ENCODE measurements around the gene CA5B.
"Not testable (repeated sequence)": the region's sequence is repeated elsewhere in the genome, so short reads cannot be mapped to it uniquely, and the experiment has no call there.

Gene CA5B

DNA sequence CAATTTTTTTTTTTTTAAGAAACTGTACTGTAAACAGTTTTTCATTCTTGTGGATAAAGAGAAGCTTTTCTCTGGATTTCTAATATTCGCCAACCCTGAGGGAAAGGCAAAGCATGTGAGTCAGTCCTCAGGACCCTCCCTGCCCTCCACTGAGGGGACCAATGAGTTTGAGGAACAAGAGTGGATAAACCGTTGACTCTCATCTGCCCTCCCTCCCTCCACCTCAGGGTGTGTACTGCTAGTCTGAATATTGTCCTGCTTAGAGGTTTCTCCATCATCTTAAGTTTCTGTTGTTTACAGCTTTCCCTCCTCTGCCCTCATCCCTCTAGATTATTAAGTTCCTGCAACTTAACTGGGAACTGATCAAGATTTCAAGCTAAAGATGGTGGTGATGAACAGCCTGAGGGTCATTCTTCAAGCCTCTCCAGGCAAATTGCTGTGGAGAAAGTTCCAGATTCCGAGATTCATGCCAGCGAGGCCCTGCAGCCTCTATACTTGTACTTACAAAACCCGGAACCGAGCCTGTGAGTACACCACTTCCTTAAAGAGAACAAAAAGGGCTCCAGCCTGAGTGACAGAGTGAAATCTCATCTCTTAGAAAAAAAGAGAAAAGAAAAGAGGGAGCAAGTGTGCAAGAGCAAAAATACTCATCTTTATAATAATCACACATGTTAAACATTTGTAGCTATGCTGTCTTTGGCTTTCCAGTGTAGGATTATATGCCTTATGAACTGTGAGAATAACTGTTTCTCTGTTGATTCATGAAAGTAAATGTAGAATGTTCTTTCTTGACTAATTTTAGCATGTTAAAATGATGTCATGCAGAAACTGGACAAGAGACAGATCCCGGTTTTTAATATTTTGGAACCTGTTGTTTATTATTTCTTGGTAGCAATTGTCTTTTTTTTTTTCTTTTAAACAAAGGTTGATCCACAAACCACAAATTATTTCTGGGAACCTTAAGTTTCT lies 11.9 kb downstream of the CA5B start:
- no peak for DNase-seq

DNA sequence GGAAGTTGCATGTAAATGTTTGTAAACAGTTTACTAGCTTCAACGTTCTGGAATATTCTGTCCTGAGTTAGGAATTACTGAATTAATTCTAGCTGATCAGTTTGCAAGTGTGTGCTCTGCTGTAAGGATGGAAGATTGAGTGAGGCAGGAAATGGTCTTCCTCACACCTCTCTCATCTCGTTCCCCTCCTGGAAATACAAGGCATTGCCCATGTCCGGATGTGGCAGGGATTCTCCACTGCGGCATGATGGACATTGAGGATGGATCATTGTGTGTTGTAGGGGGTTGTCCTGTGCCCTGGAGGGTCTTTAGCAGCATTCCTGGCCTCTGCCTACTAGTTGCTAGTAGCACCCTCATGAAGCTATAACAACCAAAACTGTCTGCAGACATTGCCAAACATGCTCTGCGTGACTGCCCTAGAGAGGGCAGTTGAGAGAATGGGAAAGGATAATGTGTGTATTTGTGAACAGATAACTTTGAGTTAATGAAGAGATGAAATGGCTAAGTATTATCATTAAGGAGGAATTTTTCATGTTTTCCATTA lies 12.6 kb downstream of the CA5B start:
- DNase-seq, result no peak

DNA sequence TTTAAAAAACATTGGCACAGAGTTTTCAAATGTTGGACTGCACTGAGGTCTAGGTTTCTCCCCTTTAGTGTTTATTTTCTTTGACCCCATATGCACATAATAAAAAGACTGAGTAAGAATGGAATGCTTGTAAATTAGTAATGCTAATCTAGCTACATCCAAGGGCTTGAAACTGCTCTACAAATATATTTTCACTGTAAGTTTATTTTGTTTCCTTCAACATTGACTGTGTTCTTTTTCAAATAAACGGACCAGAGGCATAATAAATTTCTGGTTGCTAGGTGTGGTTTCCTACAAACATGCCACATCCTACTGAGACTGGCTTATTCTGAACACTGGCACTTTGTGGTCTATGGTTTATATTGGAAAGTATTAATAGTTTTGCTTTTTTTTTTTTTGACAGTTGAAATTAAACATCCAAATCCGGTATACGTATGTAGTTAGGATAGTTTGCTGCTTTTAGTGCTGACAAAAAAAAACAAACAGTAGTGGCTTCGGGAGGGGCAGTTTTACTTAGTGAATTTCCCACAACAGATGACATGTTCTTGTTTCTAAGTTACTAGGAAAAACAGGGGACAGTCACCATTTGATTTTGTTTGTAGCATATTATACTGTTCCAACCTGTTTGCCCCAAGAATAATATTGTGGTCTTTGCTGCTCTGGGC lies 13.2 kb downstream of the CA5B start:
- no peak for DNase-seq

DNA sequence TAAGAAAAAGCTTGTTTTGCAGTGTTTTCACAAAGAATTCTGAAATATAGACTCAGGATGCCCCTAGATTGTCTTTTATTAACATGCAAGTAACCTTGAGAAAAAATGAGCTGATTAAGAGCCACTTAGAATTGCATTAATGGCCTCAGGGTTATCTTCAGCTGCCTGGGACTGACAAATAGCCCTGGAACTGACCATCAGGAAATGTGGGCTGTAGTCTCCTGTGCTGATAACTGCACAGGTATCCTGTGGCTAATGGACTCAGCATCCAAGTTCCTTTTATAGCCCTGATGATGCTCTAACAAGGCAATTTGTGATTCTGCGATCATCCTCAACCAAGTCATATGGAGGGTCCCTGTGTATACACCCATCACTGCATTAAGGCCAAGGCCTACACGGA lies 17.0 kb downstream of the CA5B start:
- no peak for DNase-seq

DNA sequence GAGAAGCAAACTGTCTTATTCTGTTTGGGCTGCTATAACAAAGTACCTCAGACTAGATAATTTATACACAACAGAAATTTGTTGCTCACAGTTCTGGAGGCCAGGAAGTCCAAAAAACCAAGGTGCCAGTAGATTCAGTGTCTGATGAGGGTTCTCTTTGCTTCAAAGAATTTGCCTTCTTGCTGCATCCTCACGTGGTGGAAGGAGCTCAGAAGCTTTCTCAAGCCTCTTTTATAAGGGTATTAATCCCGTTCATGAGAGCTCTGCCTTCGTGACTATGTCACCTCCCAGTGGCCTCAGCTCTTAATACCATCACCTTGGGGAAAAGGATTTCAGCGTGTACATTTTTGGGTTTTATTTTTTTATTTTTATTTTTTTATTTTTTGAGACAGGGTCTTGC lies 20.1 kb downstream of the CA5B start:
- no peak for DNase-seq

DNA sequence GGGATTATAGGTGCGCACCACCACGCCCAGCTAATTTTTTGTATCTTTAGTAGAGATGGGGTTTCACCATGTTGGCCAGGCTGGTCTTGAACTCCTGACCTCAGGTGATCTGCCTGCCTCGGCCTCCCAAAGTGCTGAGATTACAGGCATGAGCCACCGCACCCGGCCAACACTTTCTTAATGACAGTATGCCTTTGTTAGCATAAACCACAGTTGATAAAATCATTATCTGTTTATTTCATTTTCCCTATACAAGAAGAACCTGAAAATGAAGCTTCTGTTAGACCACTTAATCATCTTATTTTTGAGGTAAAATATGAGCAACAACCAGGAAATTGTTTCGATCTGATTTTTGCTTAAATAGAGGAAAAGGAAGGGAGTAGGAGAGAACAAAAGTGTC lies 21.8 kb downstream of the CA5B start:
- not testable (repeated sequence) for DNase-seq

DNA sequence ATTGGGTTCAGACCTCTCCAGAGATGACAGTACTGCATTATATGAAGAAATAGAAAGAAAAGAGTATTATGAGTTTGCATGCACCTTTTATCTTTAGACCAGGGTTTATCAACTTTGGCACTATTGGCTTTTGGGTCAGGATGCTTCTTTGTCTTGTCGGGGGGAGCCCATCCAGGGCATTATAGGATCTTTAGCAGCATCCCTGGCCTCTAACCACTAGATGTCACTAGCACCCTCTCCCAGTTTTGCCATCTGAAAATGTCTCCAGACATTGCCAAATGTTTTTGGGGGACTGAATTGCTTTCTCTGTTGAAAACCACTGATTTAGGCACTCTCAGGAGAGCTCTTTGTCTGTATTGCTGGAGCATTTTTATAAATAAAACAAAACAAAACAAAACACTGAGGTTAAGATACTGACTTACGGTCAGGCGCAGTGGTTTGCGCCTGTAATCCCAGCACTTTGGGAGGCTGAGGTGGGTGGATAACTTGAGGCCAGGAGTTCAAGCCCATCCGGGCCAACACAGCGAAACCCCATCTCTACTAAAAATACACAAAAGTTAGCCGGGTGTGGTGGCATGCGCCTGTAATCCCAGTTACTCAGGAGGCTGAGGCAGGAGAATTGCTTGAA lies 23.6 kb downstream of the CA5B start:
- no peak for DNase-seq

DNA sequence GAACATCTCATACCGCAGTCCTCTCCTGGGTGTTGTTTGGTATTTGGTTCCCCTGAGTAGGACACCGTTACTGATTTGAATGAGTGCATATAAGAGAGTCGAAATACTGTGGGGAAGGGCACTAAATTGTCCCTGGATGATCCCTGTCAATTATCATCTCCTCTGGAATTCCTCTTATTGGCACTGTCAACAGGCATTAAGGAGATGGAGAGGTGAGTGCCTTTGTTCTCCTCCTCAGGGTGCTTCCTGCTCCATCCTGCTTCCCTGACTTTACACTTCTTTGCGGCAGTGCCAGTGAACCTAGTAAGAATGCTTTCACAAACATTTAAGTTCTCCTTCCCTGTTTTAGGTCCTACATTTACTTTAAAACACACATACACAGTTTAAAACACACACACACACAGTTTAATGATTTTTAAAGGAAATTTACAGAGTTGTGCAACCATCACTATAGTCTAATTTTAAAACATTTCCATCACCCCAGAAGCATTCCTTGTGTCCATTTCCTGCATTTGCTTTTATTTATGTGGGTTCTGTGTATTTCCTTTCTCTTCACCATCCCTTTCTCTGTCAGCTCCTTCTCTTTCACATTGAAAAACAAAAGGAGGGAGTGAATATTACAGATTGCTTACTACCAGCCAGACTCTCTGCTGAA lies 31.4 kb downstream of the CA5B start:
- no peak for DNase-seq

DNA sequence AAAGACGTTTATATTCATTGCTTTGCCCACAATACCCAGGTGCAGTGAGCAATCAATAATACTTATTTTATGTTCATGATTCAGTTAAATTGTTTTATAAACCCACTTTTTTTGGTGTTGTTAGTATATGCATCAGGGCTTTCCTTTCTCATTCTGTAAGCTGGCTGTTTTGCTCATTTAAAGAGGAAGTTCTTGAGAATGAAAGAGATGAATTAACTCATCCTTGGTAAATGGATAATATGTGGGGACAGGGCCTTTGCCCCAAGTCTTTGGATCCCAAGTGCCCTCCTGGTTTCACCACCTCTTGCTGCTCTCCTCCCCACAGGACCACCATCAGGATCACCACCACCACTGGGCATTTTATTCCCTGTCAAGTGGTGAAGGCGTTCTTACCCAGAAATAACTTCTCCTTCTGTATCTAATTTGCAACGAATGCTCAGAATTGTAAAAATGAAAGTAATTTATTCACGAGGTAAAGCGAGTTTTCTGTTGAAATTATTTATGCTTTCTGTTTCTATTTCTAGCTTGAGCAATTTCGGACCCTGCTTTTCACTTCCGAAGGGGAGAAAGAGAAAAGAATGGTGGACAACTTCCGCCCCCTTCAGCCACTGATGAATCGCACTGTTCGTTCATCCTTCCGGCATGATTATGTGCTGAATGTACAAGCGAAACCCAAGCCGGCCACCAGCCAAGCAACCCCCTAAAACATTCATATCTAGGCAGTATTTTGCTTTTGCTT lies 44.1 kb downstream of the CA5B start:
- DNase-seq, result no peak

DNA sequence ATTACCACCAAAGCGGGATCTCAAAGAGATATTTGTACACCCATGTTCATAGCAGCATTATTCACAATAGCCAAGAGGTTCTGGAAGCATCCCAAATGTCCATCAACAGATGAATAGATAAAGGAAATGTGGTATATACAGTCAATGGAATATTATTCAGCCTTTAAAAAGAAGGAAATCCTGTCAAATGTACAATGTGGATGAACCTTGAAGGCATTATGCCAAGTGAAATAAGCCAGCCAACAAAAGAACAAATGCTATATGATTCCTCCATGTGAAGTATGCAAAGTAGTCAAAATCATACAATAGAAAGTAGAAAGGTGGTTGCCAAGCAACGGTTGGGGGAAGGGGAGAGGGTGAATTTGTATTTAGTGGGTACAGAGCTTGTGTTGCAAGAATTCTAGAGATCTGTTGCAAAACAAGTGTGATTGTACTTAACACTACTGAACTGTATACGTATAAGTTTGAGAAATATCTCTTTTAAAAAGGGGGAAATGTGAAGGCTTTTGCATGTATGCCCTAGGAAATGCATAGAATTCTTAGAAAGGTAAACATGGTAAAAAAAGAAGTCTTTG lies 47.2 kb downstream of the CA5B start:
- no peak for DNase-seq

DNA sequence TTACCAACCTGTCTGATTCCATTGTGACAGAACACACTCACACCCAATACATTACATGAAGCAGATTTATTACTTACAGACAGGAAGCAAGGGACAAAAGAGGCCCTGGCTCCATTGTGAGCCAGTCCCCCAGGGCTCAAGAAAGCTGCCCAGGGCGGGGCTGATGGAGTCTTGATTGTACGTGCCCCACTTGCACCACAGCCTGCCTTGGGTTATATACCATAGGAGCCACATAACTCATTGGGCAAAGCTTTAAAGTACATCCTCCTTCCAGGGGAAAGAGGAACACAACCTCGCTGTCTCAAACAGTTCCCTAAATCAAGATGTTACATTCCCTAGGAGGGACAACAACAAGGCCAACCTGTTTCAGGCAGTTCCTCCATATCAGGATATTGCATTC lies 48.8 kb downstream of the CA5B start:
- DNase-seq, result no peak

DNA sequence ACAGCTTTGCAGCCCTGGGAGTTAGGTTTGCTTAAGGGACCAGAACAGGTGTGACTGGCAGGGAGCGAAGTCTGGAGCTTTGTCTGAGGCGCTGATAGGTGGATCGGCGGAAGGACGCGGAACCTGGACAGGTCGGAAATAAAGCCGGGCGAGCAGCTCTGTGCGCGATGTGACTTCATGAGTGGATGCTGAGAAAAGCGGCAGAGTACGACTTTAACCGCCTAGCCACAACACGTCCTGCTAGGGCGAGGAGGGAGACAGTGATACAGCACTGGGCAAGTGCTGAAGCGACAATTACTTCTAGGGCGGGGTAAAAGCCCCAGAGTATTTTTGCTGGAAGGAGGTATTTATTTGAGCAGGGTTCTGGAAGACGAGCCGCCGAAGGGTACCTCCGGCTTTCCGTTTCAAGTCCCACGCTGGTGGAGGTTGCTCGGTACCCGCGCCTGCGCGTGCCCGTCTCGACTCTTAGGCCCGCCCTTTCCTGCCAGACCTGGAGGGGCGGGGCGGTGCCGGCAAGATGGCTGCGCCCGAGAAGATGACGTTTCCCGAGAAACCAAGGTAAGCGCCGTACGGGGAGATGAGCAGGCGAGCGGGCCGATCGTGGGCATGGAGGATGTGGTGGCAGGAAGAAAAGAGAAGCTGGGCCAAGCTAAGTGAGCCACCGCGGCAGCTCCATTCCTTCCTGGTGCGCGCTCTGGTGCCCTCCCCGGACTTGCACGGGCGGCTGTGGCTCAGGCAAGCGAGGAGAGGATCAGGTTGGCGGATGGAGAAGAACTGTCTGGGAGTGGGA lies 52.1 kb downstream of the CA5B start, which contains the start of gene ZRSR2:
TSS of gene ZRSR2 (plus strand) at position 506 of the 790 bp plus-strand sequence. CDS start at position 518, 12 bp downstream.
- DNase-seq, result peak; percentile 90

DNA sequence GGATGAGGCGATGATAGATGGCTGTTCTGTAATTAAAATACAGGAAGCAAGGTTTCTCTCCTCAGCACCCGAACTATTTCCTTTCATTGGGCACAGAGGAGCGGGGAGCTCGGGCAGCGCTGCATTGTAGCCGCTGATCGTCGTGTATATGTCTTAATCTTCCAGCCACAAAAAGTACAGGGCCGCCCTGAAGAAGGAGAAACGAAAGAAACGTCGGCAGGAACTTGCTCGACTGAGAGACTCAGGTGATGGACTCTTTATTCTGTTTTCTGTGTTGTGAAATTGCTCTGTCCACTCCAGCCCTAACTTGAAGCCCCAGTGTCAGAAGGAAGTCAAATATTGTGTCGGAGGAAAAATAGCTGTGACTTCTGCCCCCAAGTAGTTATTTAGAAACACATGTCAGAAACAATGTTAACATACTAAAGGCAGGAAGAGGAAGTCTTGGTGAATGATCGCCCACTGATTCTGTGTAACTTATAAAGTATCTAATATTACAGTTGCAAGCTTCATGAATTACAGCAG lies 52.8 kb downstream of the CA5B start:
- no peak for DNase-seq

DNA sequence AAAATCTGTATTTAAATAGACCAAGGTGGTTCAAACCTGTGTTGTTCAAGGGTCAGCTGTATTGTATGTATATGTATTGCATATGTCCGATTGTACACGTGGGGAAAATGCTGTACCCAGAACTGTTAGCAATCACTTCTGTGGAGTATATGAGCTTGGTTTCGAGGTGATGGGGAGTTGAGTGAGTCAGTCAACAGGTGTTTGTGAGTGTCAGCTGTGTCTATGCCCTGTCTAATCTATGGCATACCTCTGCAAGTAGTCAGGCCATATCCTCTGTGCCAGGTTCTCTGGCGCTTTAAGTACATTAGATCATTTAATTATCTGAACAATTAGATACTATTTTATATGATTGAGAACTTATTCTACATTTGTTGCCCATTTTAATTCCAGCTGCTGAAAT lies 59.6 kb downstream of the CA5B start:
- DNase-seq, result no peak

DNA sequence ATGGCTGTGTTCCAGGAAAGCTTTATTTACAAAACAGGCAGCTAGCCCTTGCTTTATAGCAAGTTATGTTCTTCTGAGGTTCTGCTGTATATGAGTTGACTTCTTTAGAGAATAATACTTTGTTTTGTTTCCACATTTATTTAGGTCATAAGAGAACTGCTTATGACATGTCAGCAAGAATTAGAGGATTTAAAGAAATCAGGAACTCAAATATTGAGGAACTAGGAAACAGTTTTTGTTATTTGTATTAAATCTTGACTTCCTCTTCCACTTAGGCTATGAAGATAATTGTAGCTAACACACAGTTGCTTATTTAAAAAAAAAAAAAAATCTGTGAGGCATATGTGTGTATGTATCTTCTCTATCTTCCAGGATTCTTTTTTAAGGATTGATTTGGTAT lies 66.5 kb downstream of the CA5B start:
- no peak for DNase-seq

DNA sequence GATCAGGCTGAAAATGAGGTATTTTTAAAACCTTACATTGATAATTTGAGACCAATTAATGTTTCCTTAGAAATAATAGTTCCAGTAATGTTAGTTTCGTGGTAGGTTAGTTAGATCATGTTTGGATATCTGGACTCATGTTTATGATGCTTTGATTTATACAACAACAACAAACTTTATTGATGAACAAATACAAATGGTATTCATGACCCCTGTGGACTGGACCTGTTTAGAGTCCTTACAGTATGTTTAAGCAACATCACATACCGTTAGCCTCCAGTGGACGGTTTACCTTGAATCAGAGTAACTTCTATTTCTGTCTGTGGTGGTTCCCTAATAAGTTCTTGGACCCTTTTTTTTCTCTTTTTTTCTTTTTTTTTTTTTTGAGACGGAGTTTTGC lies 70.2 kb downstream of the CA5B start:
- no peak for DNase-seq

DNA sequence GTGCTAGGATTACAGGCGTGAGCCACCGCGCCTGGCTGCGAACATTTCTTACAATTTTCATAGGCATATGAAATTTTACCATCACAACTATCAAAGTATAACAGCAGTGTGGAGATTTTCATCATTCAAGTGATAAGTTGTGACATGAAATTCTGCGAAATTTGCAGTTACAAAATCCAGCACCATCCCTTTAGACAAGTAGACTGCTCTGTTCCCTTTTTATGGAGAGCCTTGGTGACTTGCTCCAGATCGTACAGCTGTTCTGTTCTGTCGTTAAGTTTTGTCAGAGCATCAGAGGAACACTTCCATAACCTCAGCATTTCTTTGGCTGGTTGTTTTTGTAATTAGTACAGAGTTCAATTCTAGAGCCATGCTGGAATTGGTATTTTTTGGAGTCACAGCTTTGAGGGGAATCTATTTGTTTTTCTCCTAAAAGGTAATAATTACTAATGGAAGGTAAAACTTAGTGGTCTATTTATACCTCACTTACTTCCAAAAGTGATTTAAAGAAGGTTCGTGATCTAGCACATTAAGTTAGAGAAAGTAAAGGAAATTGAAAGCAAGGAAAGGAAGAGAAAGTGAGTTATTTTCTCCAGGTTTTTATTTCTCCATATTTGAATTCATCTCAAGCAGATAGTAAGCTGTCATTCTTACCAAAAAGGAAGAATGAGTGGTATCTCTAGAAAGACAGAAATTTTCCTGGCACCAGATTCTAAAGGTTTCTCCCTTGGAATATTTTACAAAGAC lies 74.3 kb downstream of the CA5B start:
- DNase-seq, result no peak

DNA sequence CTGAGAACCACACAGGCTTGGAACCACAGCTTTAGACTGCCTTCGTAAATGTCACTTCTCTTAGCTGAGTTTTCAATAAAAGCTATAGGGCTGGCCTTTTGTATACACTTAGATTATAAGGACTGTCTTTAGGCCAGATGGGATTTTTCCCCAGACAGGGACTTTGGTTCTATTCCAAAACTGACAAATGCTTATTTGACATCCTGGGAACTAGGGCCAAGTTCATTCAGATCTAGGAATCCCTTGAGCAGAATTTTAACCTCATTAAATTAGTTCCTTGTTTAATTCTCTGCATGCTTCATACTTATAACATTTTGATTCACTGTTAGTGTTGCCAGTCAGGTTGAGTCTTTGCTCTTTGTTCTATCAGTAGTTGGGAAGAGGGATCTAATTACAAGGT lies 75.3 kb downstream of the CA5B start:
- no peak for DNase-seq

DNA sequence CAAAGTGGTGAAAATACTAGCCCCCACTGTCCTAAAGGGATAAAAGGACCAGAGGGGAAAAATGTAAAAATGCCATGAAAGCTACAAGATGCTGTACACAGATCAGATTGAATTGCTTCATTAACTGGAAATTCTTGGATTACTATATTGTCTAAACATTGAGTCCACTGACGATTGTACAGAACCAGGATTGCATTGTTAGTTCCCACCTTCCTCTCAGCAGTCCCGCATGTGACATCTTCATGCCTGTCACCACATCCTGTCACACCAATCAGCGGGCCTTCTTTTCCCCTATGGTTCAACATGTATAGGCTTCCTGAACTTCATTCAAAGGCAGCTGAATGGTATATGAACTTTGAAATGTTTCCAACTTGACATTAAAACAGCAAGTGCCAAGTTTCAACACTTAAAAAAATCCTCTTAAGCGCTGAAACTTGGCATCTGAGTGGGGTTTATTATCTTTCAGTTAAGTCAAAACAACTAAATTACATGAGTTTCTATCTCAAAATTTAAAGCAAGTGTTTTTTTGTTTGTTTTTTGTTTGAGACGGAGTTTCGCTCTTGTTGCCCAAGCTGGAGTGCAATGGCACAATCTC lies 76.8 kb downstream of the CA5B start:
- no peak for DNase-seq
